Activated CD8-positive, alpha-beta memory T cell treated with anti-CD3 and anti-CD28 coated beads, Interleukin-2, amount 10 ng/mL, durations not matched to agents 7 days and 5 days (primary cell): Measurements from ENCODE around the gene MGRN1. TPM values are rescaled to one million over a fixed set of nuclear protein-coding genes. Genes with fewer than 3 reads are reported as not detected.

ENCODE experiments used
- ATAC-seq: fragments of 150-1000 bp; cut with Tn5 transposase; one replicate; pipeline ENCODE4 v1.10.0; 2021; ENCODE audit warnings: moderate library complexity
- CTCF ChIA-PET: fragments of 350-600 bp; sonication (Branson Sonifier 250); formaldehyde crosslinking; loops from one replicate; lab custom pipeline; 2021; ENCODE audit warnings: antibody characterized with exemption; lab: Charles Lee
- DNase-seq: peaks from one replicate; pipeline ENCODE4 v3.0.0-alpha.2; 2020
- H3K27ac Mint-ChIP-seq: one replicate; pipeline ENCODE4 v1.8.0; 2021; ENCODE audit warnings: mild to moderate bottlenecking, mixed read lengths
- H3K27me3 Mint-ChIP-seq: one replicate; pipeline ENCODE4 v1.8.0; 2021; ENCODE audit warnings: mixed read lengths
- H3K36me3 Mint-ChIP-seq: one replicate; pipeline ENCODE4 v1.8.0; 2021; ENCODE audit warnings: mild to moderate bottlenecking, mixed read lengths
- H3K4me1 Mint-ChIP-seq: one replicate; pipeline ENCODE4 v1.8.0; 2021; ENCODE audit warnings: mixed read lengths
- H3K4me3 Mint-ChIP-seq: one replicate; pipeline ENCODE4 v1.8.0; 2021; ENCODE audit warnings: mild to moderate bottlenecking, moderate library complexity, mixed read lengths
- H3K9me3 Mint-ChIP-seq: one replicate; pipeline ENCODE4 v1.8.0; 2022; ENCODE audit warnings: low read depth, mixed read lengths
- total RNA-seq, 2 experiments: library from RNA; stranded (reverse); gene quantifications; one replicate each; pipeline ENCODE4 v1.2.3, GENCODE V29; 2021

MGRN1 gene
- total RNA-seq, 2 experiments from 2014 or later: 76.9 to 92.1 TPM

- ATAC-seq (no peak), DNase-seq (no peak)
- Mint-ChIP-seq H3K4me3 (no peak overlapping the region), H3K27me3 (no peaks in the 10 kb centered on the region), H3K9me3 (no peaks in the 10 kb centered on the region), H3K27ac (no peak overlapping the region), H3K36me3 (no peaks in the 10 kb centered on the region), H3K4me1 (peaks cover 12% of the 10 kb centered on the region)
- CTCF ChIA-PET: interaction anchor here (0.6 kb wide), 1 partner anchor 196 kb away, joined by 3 read pairs; no protein-coding TSS in a partner anchor
Measured at GRCh38 chr16:4609200-4610010, 15.2 kb upstream of the MGRN1 start.

- Mint-ChIP-seq H3K27ac (no peak overlapping the region), H3K4me1 (peaks cover 11% of the 10 kb centered on the region)
- no peak for DNase-seq
Measured at GRCh38 chr16:4610011-4611005, 14.3 kb upstream of the MGRN1 start.

GRCh38 chr16:4611337-4612021, 13.1 kb upstream of the MGRN1 start:
- H3K27ac Mint-ChIP-seq: no peak overlapping the region
- DNase-seq (no peak), ATAC-seq (no peak)
- H3K27me3 Mint-ChIP-seq: no peaks in the 10 kb centered on the region
- H3K4me3 Mint-ChIP-seq: no peak overlapping the region
- no peaks in the 10 kb centered on the region for H3K36me3 Mint-ChIP-seq
- no peaks in the 10 kb centered on the region for H3K9me3 Mint-ChIP-seq
- peaks cover 20% of the 10 kb centered on the region for H3K4me1 Mint-ChIP-seq
- CTCF ChIA-PET: interaction anchor here (0.6 to 0.9 kb wide), 2 partner anchors 12 to 38 kb away, joined by 3 to 4 read pairs; no protein-coding TSS in a partner anchor

More at GRCh38 chr16:4610011-4611005, 14.3 kb upstream of the MGRN1 start:
- Mint-ChIP-seq H3K9me3 (no peaks in the 10 kb centered on the region), H3K4me3 (no peak overlapping the region), H3K27me3 (no peaks in the 10 kb centered on the region), H3K36me3 (no peaks in the 10 kb centered on the region)
- no peak for ATAC-seq
- CTCF ChIA-PET: interaction anchor here (0.6 kb wide), 1 partner anchor 197 kb away, joined by 3 read pairs; no protein-coding TSS in a partner anchor

- Mint-ChIP-seq H3K36me3 (no peaks in the 10 kb centered on the region), H3K27ac (no peak overlapping the region), H3K4me3 (no peak overlapping the region), H3K4me1 (peaks cover 26% of the 10 kb centered on the region), H3K9me3 (no peaks in the 10 kb centered on the region), H3K27me3 (no peaks in the 10 kb centered on the region)
- CTCF ChIA-PET: interaction anchor here (1.1 to 1.3 kb wide), 2 partner anchors 105 to 107 kb away, joined by 3 read pairs; no protein-coding TSS in a partner anchor
- ATAC-seq (no peak), DNase-seq (no peak)
Measured at GRCh38 chr16:4612474-4612931, 12.1 kb upstream of the MGRN1 start.

GRCh38 chr16:4612977-4613635, 11.5 kb upstream of the MGRN1 start:
- H3K36me3 Mint-ChIP-seq: no peaks in the 10 kb centered on the region
- no peak overlapping the region for H3K27ac Mint-ChIP-seq
- CTCF ChIA-PET: interaction anchor here (1.1 to 5.6 kb wide), 3 partner anchors 12 to 108 kb away, joined by 3 to 44 read pairs (median 3); partner anchors contain the start of gene MGRN1
- H3K27me3 Mint-ChIP-seq: no peaks in the 10 kb centered on the region
- DNase-seq: no peak
- H3K9me3 Mint-ChIP-seq: no peaks in the 10 kb centered on the region
- peaks cover 29% of the 10 kb centered on the region for H3K4me1 Mint-ChIP-seq
- peak overlapping the region; percentile 74 for H3K4me3 Mint-ChIP-seq
- no peak for ATAC-seq

GRCh38 chr16:4613636-4614570, 10.7 kb upstream of the MGRN1 start:
- DNase-seq: peak; percentile 50
- Mint-ChIP-seq H3K36me3 (no peaks in the 10 kb centered on the region), H3K27ac (peak overlapping the region; percentile 65), H3K27me3 (no peaks in the 10 kb centered on the region), H3K4me1 (peaks cover 29% of the 10 kb centered on the region), H3K9me3 (no peaks in the 10 kb centered on the region), H3K4me3 (peak overlapping the region; percentile 74)
- ATAC-seq: no peak
- CTCF ChIA-PET: interaction anchor here (1.0 to 5.6 kb wide), 5 partner anchors 11 to 578 kb away, joined by 3 to 44 read pairs (median 3); partner anchors contain the start of genes ANKS3, DNAAF8 and MGRN1

GRCh38 chr16:4614571-4615383, 9.8 kb upstream of the MGRN1 start, which contains the start of gene UBALD1:
Gene UBALD1, minus strand, starts transcription at chr16:4614888. Its CDS starts 91 bp downstream, at chr16:4614797.
- peak; percentile 88 for DNase-seq
- Mint-ChIP-seq H3K36me3 (no peaks in the 10 kb centered on the region), H3K27ac (peak within 1 kb of the TSS; percentile 93), H3K4me1 (peaks cover 29% of the 10 kb centered on the region), H3K27me3 (no peaks in the 10 kb centered on the region), H3K4me3 (peak within 1 kb of the TSS; percentile 86), H3K9me3 (no peaks in the 10 kb centered on the region)
- peak; percentile 67 for ATAC-seq
- CTCF ChIA-PET: interaction anchor here (1.0 to 5.6 kb wide), 3 partner anchors 10 to 579 kb away, joined by 3 to 44 read pairs (median 3); partner anchors contain the start of genes ANKS3, DNAAF8 and MGRN1

- DNase-seq (peak; percentile 52), ATAC-seq (no peak)
- Mint-ChIP-seq H3K4me1 (peaks cover 29% of the 10 kb centered on the region), H3K4me3 (peak overlapping the region; percentile 86), H3K27ac (peak overlapping the region; percentile 93), H3K27me3 (no peaks in the 10 kb centered on the region), H3K9me3 (no peaks in the 10 kb centered on the region), H3K36me3 (no peaks in the 10 kb centered on the region)
- CTCF ChIA-PET: interaction anchor here (0.6 to 5.6 kb wide), 6 partner anchors 10 to 579 kb away, joined by 3 to 44 read pairs (median 4); partner anchors contain the start of gene MGRN1
Measured at GRCh38 chr16:4615384-4616046, 9.1 kb upstream of the MGRN1 start.

GRCh38 chr16:4616047-4616811, 8.4 kb upstream of the MGRN1 start:
- Mint-ChIP-seq H3K27ac (peak overlapping the region; percentile 95), H3K27me3 (no peaks in the 10 kb centered on the region), H3K36me3 (no peaks in the 10 kb centered on the region), H3K4me1 (peaks cover 29% of the 10 kb centered on the region), H3K4me3 (peak overlapping the region; percentile 86), H3K9me3 (no peaks in the 10 kb centered on the region)
- peak; percentile 90 for ATAC-seq
- CTCF ChIA-PET: interaction anchor here (0.6 to 5.6 kb wide), 10 partner anchors 9 to 213 kb away, joined by 3 to 44 read pairs (median 4); partner anchors contain the start of genes CDIP1 and MGRN1
- DNase-seq: peak; percentile 100
